ENCODE results near the gene FOXP3.

FOXP3 gene

GRCh38 chrX:49273181-49273727, 8.7 kb upstream of the FOXP3 start:
- no peak for DNase-seq

GRCh38 chrX:49272421-49272820, 7.9 kb upstream of the FOXP3 start:
- no peak for DNase-seq

GRCh38 chrX:49271341-49271740, 6.8 kb upstream of the FOXP3 start:
- no peak for DNase-seq

GRCh38 chrX:49270249-49270921, 5.9 kb upstream of the FOXP3 start:
- no peak for DNase-seq

- no peak for DNase-seq
These were observed 5.3 kb upstream of the FOXP3 start, which contains the start of gene PPP1R3F for GRCh38 chrX:49269767-49270248. TSS of gene PPP1R3F (plus strand) at chrX:49269793. CDS start at chrX:49269870, 77 bp downstream.

- DNase-seq, result peak; percentile 97
These were observed 4.7 kb upstream of the FOXP3 start for GRCh38 chrX:49269010-49269766.

GRCh38 chrX:49268702-49269009, 4.1 kb upstream of the FOXP3 start:
- DNase-seq, result no peak

GRCh38 chrX:49266523-49267445, 2.3 kb upstream of the FOXP3 start:
- DNase-seq, result no peak

GRCh38 chrX:49263631-49264030, 879 bp downstream of the FOXP3 start:
- no peak for DNase-seq

- no peak for DNase-seq
These were observed 1.9 kb downstream of the FOXP3 start for GRCh38 chrX:49262603-49263002.

GRCh38 chrX:49260221-49260985, 4.1 kb downstream of the FOXP3 start:
- no peak for DNase-seq

- DNase-seq, result no peak
These were observed 5.8 kb downstream of the FOXP3 start for GRCh38 chrX:49258749-49259124.

GRCh38 chrX:49257846-49258748, 6.4 kb downstream of the FOXP3 start:
- DNase-seq, result no peak

- DNase-seq, result no peak
These were observed 7.3 kb downstream of the FOXP3 start for GRCh38 chrX:49257074-49257790.

- DNase-seq, result no peak
These were observed 8.1 kb downstream of the FOXP3 start for GRCh38 chrX:49256268-49256995.

- no peak for DNase-seq
These were observed 9.9 kb downstream of the FOXP3 start for GRCh38 chrX:49254639-49255038.

GRCh38 chrX:49251325-49251724, 13.2 kb downstream of the FOXP3 start:
- no peak for DNase-seq

GRCh38 chrX:49250578-49250977, 13.9 kb downstream of the FOXP3 start:
- no peak for DNase-seq

GRCh38 chrX:49250066-49250465, 14.4 kb downstream of the FOXP3 start:
- DNase-seq, result no peak

- DNase-seq, result no peak
These were observed 14.9 kb downstream of the FOXP3 start for GRCh38 chrX:49249616-49250015.
